Upper lobe of left lung (tissue), 4 donors: Measurements from ENCODE around the gene INPP4B.

Source experiments
- CTCF ChIP-seq, 6 experiments: fragments of 450-650 bp in 4 of 6; fragments of 200-600 bp in 2 of 6; sonication (generic) in 2 of 6; IDR thresholded peaks; one replicate each; pipeline ENCODE4 v1.5.1; 2016 to 2019; ENCODE audit warnings: antibody characterized with exemption in 6 of 6
- EP300 ChIP-seq, 4 donors: sonication (generic); formaldehyde crosslinking; IDR thresholded peaks; one replicate each; pipeline ENCODE4 v1.5.1; 2017; ENCODE audit warnings: antibody characterized with exemption in 4 of 4, control low read depth in 2 of 4
- POLR2A ChIP-seq, 4 donors: fragments of 450-650 bp; IDR thresholded peaks; one replicate each; pipeline ENCODE4 v1.5.1; 2016 to 2017; ENCODE audit warnings: antibody characterized with exemption in 4 of 4, mild to moderate bottlenecking in 2 of 4
- POLR2AphosphoS5 ChIP-seq, 2 donors: sonication (generic); formaldehyde crosslinking; IDR thresholded peaks; one replicate each; pipeline ENCODE4 v1.5.1; 2017; ENCODE audit warnings: antibody characterized with exemption in 2 of 2

- TF ChIP-seq POLR2AphosphoS5 (IDR thresholded peaks at IDR 0.05) (no peak), POLR2A (IDR thresholded peaks at IDR 0.05) (no peak), CTCF (IDR thresholded peaks at IDR 0.05) (no peak), EP300 (IDR thresholded peaks at IDR 0.05) (no peak)
Observed at GRCh38 chr4:142882159-142882558, 36.1 kb upstream of the INPP4B start.
